Activated naive CD4-positive, alpha-beta T cell treated with Interleukin-2 at 50 U/mL for 16 hours (primary cell): ENCODE data around the gene SLC49A3.
A peak's percentile ranks its signal among the peaks of the same experiment; 100 is the strongest.

Experiments used
- DNase-seq: peaks from one replicate; pipeline ENCODE4 v3.0.0-alpha.2; 2020

SLC49A3 gene

GRCh38 chr4:664713-665231 lies 24.2 kb downstream of the SLC49A3 start:
- no peak for DNase-seq

- peak; percentile 78 for DNase-seq
Observed at GRCh38 chr4:663438-664428, 25.2 kb downstream of the SLC49A3 start.

GRCh38 chr4:663046-663437 lies 25.9 kb downstream of the SLC49A3 start:
- DNase-seq = no peak

- DNase-seq = no peak
Observed at GRCh38 chr4:661881-662761, 26.8 kb downstream of the SLC49A3 start.

- DNase-seq = no peak
Observed at GRCh38 chr4:661231-661630, 27.7 kb downstream of the SLC49A3 start.

- DNase-seq = no peak
Observed at GRCh38 chr4:660401-660800, 28.6 kb downstream of the SLC49A3 start.

GRCh38 chr4:659851-660250 lies 29.1 kb downstream of the SLC49A3 start:
- DNase-seq = no peak

GRCh38 chr4:658681-659667 lies 30.0 kb downstream of the SLC49A3 start:
- DNase-seq = no peak

GRCh38 chr4:657834-658667 lies 30.9 kb downstream of the SLC49A3 start:
- no peak for DNase-seq

- DNase-seq = no peak
Observed at GRCh38 chr4:657338-657833, 31.6 kb downstream of the SLC49A3 start.

GRCh38 chr4:656436-657337 lies 32.3 kb downstream of the SLC49A3 start:
- no peak for DNase-seq

GRCh38 chr4:655464-656151 lies 33.3 kb downstream of the SLC49A3 start:
- DNase-seq = no peak

- DNase-seq = no peak
Observed at GRCh38 chr4:654871-655463, 34.0 kb downstream of the SLC49A3 start.

GRCh38 chr4:654503-654845 lies 34.5 kb downstream of the SLC49A3 start:
- no peak for DNase-seq

- DNase-seq = no peak
Observed at GRCh38 chr4:653831-654502, 35.0 kb downstream of the SLC49A3 start.

- no peak for DNase-seq
Observed at GRCh38 chr4:653080-653821, 35.7 kb downstream of the SLC49A3 start.

GRCh38 chr4:651884-652642 lies 36.9 kb downstream of the SLC49A3 start:
- DNase-seq = no peak
